Activated CD4-positive, alpha-beta memory T cell treated with anti-CD3 and anti-CD28 coated beads, Interleukin-2, amount 10 ng/mL, durations not matched to agents 7 days and 5 days (primary cell): ENCODE measurements around the gene PEX3. TPM values are rescaled to one million over a fixed set of nuclear protein-coding genes. Genes with fewer than 3 reads are reported as not detected.
"Not testable (repeated sequence)": the region's sequence is repeated elsewhere in the genome, so short reads cannot be mapped to it uniquely, and the experiment has no call there.

Source experiments
- CTCF ChIA-PET: fragments of 350-600 bp; sonication (Branson Sonifier 250); formaldehyde crosslinking; loops from one replicate; lab custom pipeline; 2021; ENCODE audit warnings: antibody characterized with exemption, inconsistent platforms; lab: Charles Lee
- POLR2A ChIA-PET: fragments of 350-600 bp; sonication (Branson Sonifier 250); formaldehyde crosslinking; loops from one replicate; lab custom pipeline; 2021; ENCODE audit warnings: antibody characterized with exemption; lab: Charles Lee
- DNase-seq: peaks from one replicate; pipeline ENCODE4 v3.0.0-alpha.2; 2020
- H3K27ac Mint-ChIP-seq: one replicate; pipeline ENCODE4 v1.8.0; 2021; ENCODE audit warnings: mild to moderate bottlenecking, mixed read lengths
- H3K27me3 Mint-ChIP-seq: one replicate; pipeline ENCODE4 v1.8.0; 2021; ENCODE audit warnings: mixed read lengths
- H3K36me3 Mint-ChIP-seq: one replicate; pipeline ENCODE4 v1.8.0; 2021; ENCODE audit warnings: low read depth, mixed read lengths
- H3K4me1 Mint-ChIP-seq: one replicate; pipeline ENCODE4 v1.8.0; 2021; ENCODE audit warnings: mixed read lengths
- H3K4me3 Mint-ChIP-seq: one replicate; pipeline ENCODE4 v1.8.0; 2021; ENCODE audit warnings: mild to moderate bottlenecking, mixed read lengths
- H3K9me3 Mint-ChIP-seq: one replicate; pipeline ENCODE4 v1.8.0; 2021; ENCODE audit warnings: mixed read lengths
- total RNA-seq, 2 experiments: library from RNA; stranded (reverse); gene quantifications; one replicate each; pipeline ENCODE4 v1.2.3, GENCODE V29; 2021

PEX3 gene
- total RNA-seq, 2 experiments from 2014 or later: 14.1 to 15.9 TPM

DNA sequence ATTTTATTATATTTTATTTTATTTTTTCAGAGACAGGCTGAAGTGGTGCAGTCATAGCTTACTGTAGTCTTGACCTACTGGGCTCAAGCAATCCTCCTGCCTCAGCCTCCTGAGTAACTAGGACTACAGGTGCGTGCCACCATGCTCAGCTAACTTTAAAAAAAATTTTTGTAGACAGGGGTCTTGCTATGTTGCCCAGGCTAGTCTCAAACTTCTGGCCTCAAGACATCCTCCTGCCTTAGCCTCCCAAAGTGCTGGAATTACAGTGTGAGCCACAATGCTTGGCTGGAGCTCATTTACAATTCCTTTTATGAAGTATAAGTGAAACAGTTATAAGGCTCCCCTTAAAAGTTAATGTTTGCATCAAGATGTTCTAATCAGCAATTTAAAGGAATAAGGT is 46.4 kb downstream of the PEX3 start:
- POLR2A ChIA-PET: interaction anchor here (1.1 kb wide), 1 partner anchor 14 kb away, joined by 4 read pairs; the partner anchor contains the start of gene FUCA2

DNA sequence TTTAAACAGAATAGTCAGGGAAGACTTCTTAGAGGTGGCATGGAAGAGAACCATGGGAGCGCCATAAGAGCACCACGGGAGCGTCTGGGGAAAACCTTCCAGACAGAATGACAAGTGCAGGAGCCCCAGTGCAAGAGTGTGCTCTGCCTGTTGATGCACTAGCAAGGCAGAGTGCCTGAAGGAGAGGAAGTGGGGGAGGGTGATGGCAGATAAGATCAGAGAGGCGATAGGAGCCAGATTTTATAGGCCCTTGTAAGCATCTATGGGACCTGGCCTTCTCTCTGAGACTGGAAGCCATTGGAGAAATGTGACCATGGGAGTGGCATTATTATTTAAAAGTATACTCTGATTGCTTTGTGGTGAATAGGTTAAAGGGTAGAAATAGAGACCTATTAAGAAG is 47.8 kb downstream of the PEX3 start:
- Mint-ChIP-seq H3K27ac (no peak overlapping the region), H3K36me3 (peaks cover 48% of the 10 kb centered on the region), H3K9me3 (peaks cover 3% of the 10 kb centered on the region), H3K4me1 (peaks cover 14% of the 10 kb centered on the region), H3K27me3 (no peaks in the 10 kb centered on the region), H3K4me3 (no peak overlapping the region)
- peak; percentile 26 for DNase-seq
- POLR2A ChIA-PET: interaction anchor here (0.7 to 1.1 kb wide), 2 partner anchors 40 to 52 kb away, joined by 3 to 6 read pairs; no protein-coding TSS in a partner anchor
- CTCF ChIA-PET: interaction anchor here (1.4 kb wide), 1 partner anchor 77 kb away, joined by 3 read pairs; no protein-coding TSS in a partner anchor

More for the DNA sequence above, 46.4 kb downstream of the PEX3 start:
- Mint-ChIP-seq H3K36me3 (peaks cover 46% of the 10 kb centered on the region), H3K9me3 (peaks cover 3% of the 10 kb centered on the region), H3K4me3 (no peak overlapping the region), H3K27me3 (no peaks in the 10 kb centered on the region), H3K27ac (no peak overlapping the region), H3K4me1 (peaks cover 14% of the 10 kb centered on the region)
- DNase-seq: no peak
- CTCF ChIA-PET: interaction anchor here (1.4 kb wide), 1 partner anchor 14 kb away, joined by 4 read pairs; the partner anchor contains the start of gene FUCA2

DNA sequence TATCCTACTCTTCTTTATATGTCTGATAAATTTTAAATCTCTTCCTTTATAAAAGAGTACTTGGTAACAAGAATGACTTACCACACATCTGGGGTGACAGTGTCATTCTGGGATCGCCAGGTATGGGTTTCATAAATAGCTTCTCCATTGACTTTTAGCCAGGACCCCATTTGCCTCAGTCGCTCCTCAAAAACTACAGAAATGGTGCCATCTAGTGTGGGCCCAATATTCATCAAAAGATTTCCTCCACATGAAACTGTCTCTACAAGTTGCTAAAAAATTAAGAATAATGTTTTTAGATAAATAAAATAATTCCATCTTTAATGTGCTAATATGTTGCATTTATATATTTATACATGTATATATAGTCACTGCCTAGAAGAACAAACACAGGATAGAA is 51.2 kb downstream of the PEX3 start:
- peaks cover 3% of the 10 kb centered on the region for H3K9me3 Mint-ChIP-seq

DNA sequence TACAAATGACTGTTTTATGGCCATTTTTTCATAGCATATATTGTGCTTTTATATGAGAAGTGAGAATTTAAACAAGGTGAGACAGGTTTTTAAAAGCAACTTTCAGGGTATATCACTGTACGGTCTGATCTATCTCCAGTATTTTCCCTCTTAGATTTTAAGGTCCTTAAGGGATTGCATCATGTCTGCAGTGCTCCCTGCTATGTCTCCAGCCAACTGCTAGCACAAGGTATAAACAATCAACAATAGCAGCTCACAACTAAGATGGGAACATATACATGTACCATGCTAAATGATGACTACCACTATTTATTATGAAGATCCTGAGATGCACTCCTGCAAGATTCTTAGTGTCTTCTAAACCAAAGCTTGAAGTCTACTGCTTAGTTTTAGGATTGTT is 53.8 kb downstream of the PEX3 start:
- peaks cover 35% of the 10 kb centered on the region for H3K36me3 Mint-ChIP-seq
- no peak overlapping the region for H3K4me3 Mint-ChIP-seq
- no peaks in the 10 kb centered on the region for H3K27me3 Mint-ChIP-seq
- H3K27ac Mint-ChIP-seq: no peak overlapping the region
- no peak for DNase-seq
- peaks cover 13% of the 10 kb centered on the region for H3K4me1 Mint-ChIP-seq
- POLR2A ChIA-PET: interaction anchor here (0.6 kb wide), 1 partner anchor 438 kb away, joined by 4 read pairs; no protein-coding TSS in a partner anchor
- H3K9me3 Mint-ChIP-seq: no peaks in the 10 kb centered on the region
- CTCF ChIA-PET: interaction anchor here (1.5 to 2.0 kb wide), 2 partner anchors 32 to 509 kb away, joined by 3 to 4 read pairs; no protein-coding TSS in a partner anchor

More for the DNA sequence above, 51.2 kb downstream of the PEX3 start:
- ChIA-PET POLR2A (interaction anchor here (1.1 kb wide), 1 partner anchor 342 kb away, joined by 3 read pairs; the partner anchor contains the start of gene LTV1), CTCF (interaction anchor here (1.2 to 1.7 kb wide), 2 partner anchors 9 to 11 kb away, joined by 3 to 7 read pairs; partner anchors contain the start of gene FUCA2)
- Mint-ChIP-seq H3K27ac (no peak overlapping the region), H3K4me1 (peaks cover 25% of the 10 kb centered on the region), H3K27me3 (no peaks in the 10 kb centered on the region), H3K4me3 (no peak overlapping the region), H3K36me3 (peaks cover 50% of the 10 kb centered on the region)
- no peak for DNase-seq

DNA sequence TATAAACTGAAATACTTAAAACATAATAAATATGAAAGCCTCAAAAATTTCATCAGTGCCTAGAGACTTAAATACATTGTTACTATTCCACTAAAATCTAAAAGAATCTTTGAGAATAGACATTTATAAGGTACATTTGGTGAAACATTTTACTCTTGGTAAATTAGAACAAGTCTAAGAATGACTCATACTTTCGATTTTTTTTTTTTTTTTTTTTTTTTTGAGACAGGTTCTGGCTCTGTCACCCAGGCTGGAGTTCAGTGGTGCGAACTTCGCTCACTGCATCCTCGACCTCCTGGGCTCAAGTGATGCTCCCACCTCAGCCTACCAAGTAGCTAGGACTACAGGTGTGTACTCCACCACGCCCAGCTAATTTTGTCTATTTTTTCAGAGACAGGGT is 54.5 kb downstream of the PEX3 start:
- H3K4me3 Mint-ChIP-seq: no peak overlapping the region

DNA sequence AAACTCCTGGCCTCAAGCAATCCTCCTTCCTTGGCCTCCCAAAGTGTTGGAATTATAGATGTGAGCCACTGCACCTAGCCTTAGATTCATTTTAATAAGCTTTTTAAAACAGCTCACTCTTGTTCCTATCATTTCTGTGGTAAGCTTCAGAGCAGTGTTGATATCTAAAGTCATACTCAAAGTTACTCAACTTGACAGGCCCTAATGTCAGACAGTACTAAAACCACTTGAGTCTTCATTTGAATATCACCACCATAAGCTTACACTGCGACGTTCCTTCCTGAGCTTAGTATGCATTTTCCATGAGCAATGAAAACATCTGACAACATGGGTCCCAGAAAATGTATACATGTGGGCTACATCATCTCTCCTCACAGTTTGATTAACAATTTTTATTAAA is 54.9 kb downstream of the PEX3 start:
- peaks cover 21% of the 10 kb centered on the region for H3K4me1 Mint-ChIP-seq
- H3K4me3 Mint-ChIP-seq: no peak overlapping the region
- peaks cover 24% of the 10 kb centered on the region for H3K36me3 Mint-ChIP-seq
- H3K27me3 Mint-ChIP-seq: no peaks in the 10 kb centered on the region
- ChIA-PET POLR2A (interaction anchor here (2.9 kb wide), 1 partner anchor 55 kb away, joined by 9 read pairs; the partner anchor contains the start of genes ADAT2 and PEX3), CTCF (interaction anchor here (0.6 to 2.0 kb wide), 4 partner anchors 31 to 508 kb away, joined by 3 to 4 read pairs (median 4); no protein-coding TSS in a partner anchor)
- H3K9me3 Mint-ChIP-seq: no peaks in the 10 kb centered on the region
- H3K27ac Mint-ChIP-seq: no peak overlapping the region
- no peak for DNase-seq

More for the DNA sequence above, 54.5 kb downstream of the PEX3 start:
- Mint-ChIP-seq H3K27me3 (no peaks in the 10 kb centered on the region), H3K27ac (no peak overlapping the region), H3K4me1 (peaks cover 19% of the 10 kb centered on the region), H3K9me3 (no peaks in the 10 kb centered on the region), H3K36me3 (peaks cover 28% of the 10 kb centered on the region)
- CTCF ChIA-PET: interaction anchor here (0.6 to 2.0 kb wide), 4 partner anchors 31 to 508 kb away, joined by 3 to 4 read pairs (median 4); no protein-coding TSS in a partner anchor
- no peak for DNase-seq
- POLR2A ChIA-PET: interaction anchor here (2.9 kb wide), 1 partner anchor 55 kb away, joined by 9 read pairs; the partner anchor contains the start of genes ADAT2 and PEX3

DNA sequence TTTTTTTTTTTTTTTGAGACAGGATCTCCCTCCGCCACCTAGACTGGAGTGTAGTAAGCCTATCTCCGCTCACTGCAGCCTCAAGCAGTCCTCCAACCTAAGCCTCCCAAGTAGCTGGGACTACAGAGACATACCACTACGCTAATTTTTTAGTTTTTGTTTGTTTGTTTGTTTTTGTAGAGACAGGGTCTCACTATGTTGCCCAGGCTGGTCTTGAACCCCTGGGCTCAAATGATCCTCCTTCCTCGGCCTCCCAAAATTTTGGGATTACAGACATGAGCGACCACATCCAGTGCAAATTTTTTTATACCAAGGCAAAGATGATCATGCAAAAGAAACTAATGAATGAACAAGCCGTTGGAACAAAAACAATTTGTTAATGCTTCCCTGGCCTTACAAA is 55.6 kb downstream of the PEX3 start:
- POLR2A ChIA-PET: interaction anchor here (2.9 kb wide), 1 partner anchor 56 kb away, joined by 9 read pairs; the partner anchor contains the start of genes ADAT2 and PEX3
- no peak for DNase-seq
- H3K27ac Mint-ChIP-seq: no peak overlapping the region
- no peaks in the 10 kb centered on the region for H3K9me3 Mint-ChIP-seq
- CTCF ChIA-PET: interaction anchor here (0.6 to 2.0 kb wide), 3 partner anchors 30 to 602 kb away, joined by 3 to 4 read pairs (median 4); no protein-coding TSS in a partner anchor
- H3K36me3 Mint-ChIP-seq: peaks cover 23% of the 10 kb centered on the region
- no peaks in the 10 kb centered on the region for H3K27me3 Mint-ChIP-seq
- H3K4me1 Mint-ChIP-seq: peaks cover 28% of the 10 kb centered on the region
- no peak overlapping the region for H3K4me3 Mint-ChIP-seq

DNA sequence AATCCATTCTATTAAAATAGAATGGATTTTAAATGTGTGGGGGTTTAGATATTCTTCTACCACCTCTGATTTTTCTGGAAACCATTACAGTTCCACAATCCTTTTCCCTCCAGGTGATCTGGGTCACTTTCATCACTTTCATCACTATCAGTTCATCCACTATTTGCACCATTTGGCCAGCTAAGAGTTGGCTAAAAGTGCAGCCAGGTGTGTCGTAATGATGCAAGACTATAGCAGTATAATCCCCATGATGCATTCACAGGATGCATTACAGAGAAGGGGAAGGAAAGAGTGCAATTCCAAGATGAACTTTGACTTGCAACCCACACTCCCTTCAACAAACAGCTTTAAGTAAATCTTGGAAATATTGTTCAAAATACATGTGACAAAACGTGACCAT is 56.0 kb downstream of the PEX3 start:
- Mint-ChIP-seq H3K27me3 (no peaks in the 10 kb centered on the region), H3K4me3 (no peak overlapping the region), H3K36me3 (peaks cover 23% of the 10 kb centered on the region), H3K27ac (no peak overlapping the region), H3K9me3 (no peaks in the 10 kb centered on the region), H3K4me1 (peaks cover 29% of the 10 kb centered on the region)
- DNase-seq: no peak
- ChIA-PET CTCF (interaction anchor here (0.6 kb wide), 1 partner anchor 602 kb away, joined by 4 read pairs; no protein-coding TSS in a partner anchor), POLR2A (interaction anchor here (2.9 kb wide), 1 partner anchor 56 kb away, joined by 9 read pairs; the partner anchor contains the start of genes ADAT2 and PEX3)

DNA sequence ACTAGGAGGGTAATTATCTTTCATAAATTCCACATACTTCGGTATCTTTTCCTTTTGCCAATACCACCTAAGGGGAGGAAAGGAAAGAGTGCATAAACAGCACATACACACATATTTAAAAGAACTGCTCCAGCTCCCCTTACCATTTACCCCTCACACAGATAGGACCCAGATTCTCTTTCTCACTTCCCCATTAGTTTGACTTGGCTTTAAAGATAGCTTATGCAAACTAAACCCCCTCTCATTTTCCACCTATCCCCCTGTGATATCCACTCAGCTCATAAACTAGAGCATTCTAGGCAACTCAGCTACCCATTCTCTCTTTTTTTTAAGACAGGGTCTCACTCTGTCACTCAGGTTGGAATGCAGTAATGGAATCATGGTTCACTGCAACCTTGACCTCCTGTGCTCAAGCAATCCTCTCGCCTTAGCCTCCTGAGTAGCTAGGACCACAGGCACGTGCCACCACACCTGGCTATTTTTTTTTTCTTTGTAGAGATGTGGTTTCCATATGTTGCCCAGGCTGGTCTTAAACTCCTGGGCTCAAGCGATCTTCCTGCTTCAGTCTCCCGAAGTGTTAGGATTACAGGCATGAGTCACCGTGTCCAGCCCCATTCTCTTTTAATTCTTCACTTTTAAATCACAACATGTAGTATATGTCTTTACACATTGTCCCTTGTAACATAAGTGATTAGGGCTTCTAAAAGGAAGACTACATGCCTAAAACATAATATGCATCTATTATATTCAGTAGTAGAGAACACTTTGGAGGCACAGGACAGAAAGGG is 56.9 kb downstream of the PEX3 start:
- no peaks in the 10 kb centered on the region for H3K9me3 Mint-ChIP-seq
- CTCF ChIA-PET: no interaction called here
- H3K4me1 Mint-ChIP-seq: peaks cover 36% of the 10 kb centered on the region
- no peak for DNase-seq
- H3K4me3 Mint-ChIP-seq: no peak overlapping the region
- peaks cover 23% of the 10 kb centered on the region for H3K36me3 Mint-ChIP-seq
- POLR2A ChIA-PET: interaction anchor here (0.6 to 2.9 kb wide), 2 partner anchors 57 to 580 kb away, joined by 3 to 9 read pairs; partner anchors contain the start of genes ADAT2 and PEX3
- H3K27me3 Mint-ChIP-seq: no peaks in the 10 kb centered on the region
- H3K27ac Mint-ChIP-seq: no peak overlapping the region

DNA sequence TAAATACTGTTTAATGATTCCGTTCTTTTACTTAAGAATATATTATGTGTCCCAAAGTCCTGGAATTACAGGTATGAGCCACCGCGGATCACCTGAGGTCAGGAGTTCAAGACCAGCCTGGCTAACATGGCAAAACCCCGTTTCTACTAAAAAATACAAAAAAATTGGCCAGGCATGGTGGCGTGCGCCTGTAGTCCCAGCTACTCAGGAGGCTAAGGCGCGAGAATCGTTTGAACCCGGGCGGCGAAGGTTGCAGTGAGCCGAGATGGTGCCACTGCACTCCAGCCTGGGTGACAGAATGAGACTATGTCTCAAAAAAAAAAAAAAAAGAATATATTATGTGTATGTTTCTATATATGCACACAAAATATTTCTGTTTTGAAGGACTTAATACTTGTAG is 59.7 kb downstream of the PEX3 start:
- DNase-seq, H3K9me3 Mint-ChIP-seq, H3K27me3 Mint-ChIP-seq: not testable (repeated sequence)
- POLR2A ChIA-PET: interaction anchor here (0.7 to 4.5 kb wide), 14 partner anchors 8 to 616 kb away, joined by 3 to 68 read pairs (median 4); partner anchors contain the start of genes ADAT2, LTV1 and PEX3
- peaks cover 42% of the 10 kb centered on the region for H3K4me1 Mint-ChIP-seq
- peak overlapping the region; percentile 84 for H3K27ac Mint-ChIP-seq
- peak overlapping the region; percentile 94 for H3K4me3 Mint-ChIP-seq
- CTCF ChIA-PET: interaction anchor here (1.4 to 3.6 kb wide), 4 partner anchors 8 to 1036 kb away, joined by 3 to 49 read pairs (median 6); no protein-coding TSS in a partner anchor
- H3K36me3 Mint-ChIP-seq: peaks cover 24% of the 10 kb centered on the region

DNA sequence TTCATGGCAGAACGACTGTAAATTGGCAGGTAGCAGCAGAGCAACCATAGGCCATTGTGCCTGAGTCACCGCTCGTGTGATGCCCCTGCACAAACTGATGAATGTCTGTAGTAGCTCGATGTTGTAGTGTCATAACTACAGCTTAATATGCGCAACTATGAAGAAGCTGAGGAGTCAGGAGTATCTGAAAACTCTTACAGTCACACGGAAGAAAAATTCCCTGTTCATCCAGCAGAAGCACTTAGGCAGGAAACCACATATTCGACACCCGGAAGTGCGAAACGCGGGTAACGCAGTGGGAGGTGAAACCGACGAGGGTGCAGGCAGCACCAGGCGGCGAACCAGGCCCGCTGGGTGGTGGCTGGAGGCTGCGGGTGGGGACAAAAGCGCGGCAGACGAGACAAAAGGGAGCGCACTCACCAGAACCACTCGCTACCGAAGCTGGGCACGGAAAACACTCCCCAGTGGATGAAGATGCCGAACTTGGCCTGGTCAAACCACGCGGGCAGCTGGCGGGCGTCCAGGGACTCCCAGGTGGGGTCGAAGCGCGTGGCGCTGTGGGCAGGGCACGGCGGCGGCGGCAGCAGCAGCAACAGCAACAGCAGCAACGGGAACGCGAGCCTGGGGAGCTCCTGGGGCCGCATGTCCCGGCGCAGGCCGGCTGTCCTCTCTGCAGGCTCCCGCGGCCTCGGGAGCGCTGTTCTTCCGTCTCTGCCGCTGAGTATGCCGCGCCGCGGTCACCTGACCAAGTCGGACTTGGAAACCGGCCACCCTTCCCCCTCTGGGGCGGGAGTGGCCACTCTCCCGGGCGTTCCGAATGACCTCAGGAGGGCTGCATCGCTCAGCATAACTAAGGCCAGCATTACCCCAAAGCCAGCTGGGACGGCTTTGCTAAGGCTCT is 60.6 kb downstream of the PEX3 start, which contains the start of gene FUCA2:
Gene FUCA2, minus strand, starts transcription at position 730 of the 901 bp plus-strand sequence. Its CDS starts 86 bp downstream, at position 644.
- peak within 1 kb of the TSS; percentile 84 for H3K27ac Mint-ChIP-seq
- CTCF ChIA-PET: interaction anchor here (0.8 to 3.6 kb wide), 6 partner anchors 9 to 30 kb away, joined by 3 to 49 read pairs (median 8); no protein-coding TSS in a partner anchor
- peak; percentile 77 for DNase-seq
- peak within 1 kb of the TSS; percentile 94 for H3K4me3 Mint-ChIP-seq
- peaks cover 19% of the 10 kb centered on the region for H3K36me3 Mint-ChIP-seq
- H3K4me1 Mint-ChIP-seq: peaks cover 35% of the 10 kb centered on the region
- POLR2A ChIA-PET: interaction anchor here (0.7 to 4.5 kb wide), 21 partner anchors 8 to 617 kb away, joined by 3 to 68 read pairs (median 4); partner anchors contain the start of genes ADAT2, LTV1 and PEX3
- no peaks in the 10 kb centered on the region for H3K9me3 Mint-ChIP-seq
- no peaks in the 10 kb centered on the region for H3K27me3 Mint-ChIP-seq
